ENCODE data around the gene DCAF11. TPM values are rescaled to one million over a fixed set of nuclear protein-coding genes. Genes with fewer than 3 reads are reported as not detected.

Gene DCAF11
- total and polyA plus RNA-seq, 2 of the 13 experiments (the other 11 are each of a cell fraction or from before 2014, with no cell fraction given), result 150 to 257 TPM

DNA sequence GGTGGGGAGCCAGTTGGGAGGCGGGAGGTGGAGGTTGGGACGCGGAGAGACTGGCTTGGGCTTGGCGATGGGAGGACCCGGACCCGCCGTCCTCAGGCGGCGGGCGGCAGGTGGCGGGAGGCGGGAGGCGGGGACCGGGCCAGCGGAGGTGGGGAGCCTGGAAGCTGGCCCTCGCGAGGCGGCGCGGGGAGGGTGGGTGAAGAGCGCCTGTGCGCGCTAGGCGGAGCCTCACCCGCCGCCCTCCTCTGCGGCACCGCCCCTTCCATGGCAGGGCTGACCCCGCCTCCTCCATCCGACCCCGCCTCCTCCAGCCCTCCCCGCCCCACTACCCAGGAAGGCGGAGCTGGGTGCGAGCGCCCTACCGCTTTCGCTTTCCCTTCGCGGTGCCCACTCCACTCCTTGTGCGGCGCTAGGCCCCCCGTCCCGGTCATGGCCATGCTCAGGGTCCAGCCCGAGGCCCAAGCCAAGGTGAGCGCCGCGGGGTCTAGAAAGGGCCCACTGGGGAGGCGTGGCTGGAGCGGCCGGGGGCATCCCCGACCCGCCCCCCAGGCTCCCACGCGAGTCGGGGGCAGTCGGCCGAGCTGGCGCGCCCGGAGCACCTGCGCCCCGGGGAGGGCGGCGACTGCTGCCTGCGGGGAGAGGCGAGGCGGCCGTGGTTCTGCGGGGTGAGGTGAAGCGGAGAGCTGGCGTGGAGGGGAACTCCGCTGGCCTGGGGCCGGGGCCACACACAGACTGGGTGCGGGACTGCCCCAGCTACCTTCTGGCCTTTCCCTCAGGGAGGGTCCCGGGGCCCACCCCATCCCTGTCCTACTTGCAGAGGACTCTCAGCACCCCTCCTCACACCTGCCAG is 21.5 kb downstream of the DCAF11 start, which contains the start of gene PSME1 (continued):
- TF ChIP-seq, protein P1, sequence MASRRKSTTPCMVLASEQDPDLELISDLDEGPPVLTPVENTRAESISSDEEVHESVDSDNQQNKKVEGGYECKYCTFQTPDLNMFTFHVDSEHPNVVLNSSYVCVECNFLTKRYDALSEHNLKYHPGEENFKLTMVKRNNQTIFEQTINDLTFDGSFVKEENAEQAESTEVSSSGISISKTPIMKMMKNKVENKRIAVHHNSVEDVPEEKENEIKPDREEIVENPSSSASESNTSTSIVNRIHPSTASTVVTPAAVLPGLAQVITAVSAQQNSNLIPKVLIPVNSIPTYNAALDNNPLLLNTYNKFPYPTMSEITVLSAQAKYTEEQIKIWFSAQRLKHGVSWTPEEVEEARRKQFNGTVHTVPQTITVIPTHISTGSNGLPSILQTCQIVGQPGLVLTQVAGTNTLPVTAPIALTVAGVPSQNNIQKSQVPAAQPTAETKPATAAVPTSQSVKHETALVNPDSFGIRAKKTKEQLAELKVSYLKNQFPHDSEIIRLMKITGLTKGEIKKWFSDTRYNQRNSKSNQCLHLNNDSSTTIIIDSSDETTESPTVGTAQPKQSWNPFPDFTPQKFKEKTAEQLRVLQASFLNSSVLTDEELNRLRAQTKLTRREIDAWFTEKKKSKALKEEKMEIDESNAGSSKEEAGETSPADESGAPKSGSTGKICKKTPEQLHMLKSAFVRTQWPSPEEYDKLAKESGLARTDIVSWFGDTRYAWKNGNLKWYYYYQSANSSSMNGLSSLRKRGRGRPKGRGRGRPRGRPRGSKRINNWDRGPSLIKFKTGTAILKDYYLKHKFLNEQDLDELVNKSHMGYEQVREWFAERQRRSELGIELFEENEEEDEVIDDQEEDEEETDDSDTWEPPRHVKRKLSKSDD (CRISPR knock-in tag; IDR thresholded peaks at IDR 0.05; ENCODE audit: low read depth), result peak; percentile 88; the same call in 1 of the 2 replicates
- TF ChIP-seq TMF1 (CRISPR knock-in tag; IDR thresholded peaks at IDR 0.05; ENCODE audit: low read depth) (no peak), ZNF549 (CRISPR knock-in tag; IDR thresholded peaks at IDR 0.05) (peak; percentile 12; the same call in 1 of the 2 replicates), DPF2 (CRISPR knock-in tag; IDR thresholded peaks at IDR 0.05; ENCODE audit: borderline replicate concordance, low read depth) (0 out of 2 replicates have a peak, but pooled peaks have one; percentile 47), PHF8 (CRISPR knock-in tag; IDR thresholded peaks at IDR 0.05) (peak; percentile 96), SOX5 (CRISPR knock-in tag; IDR thresholded peaks at IDR 0.05; ENCODE audit: borderline replicate concordance) (peak; percentile 49; the same call in 1 of the 2 replicates), MAFF (IDR thresholded peaks at IDR 0.05; ENCODE audit: low read depth, low read length) (no peak), ZNF138 (CRISPR knock-in tag; IDR thresholded peaks at IDR 0.05; ENCODE audit: low read depth) (peak; percentile 82; the same call in 1 of the 2 replicates), ZNF781 (CRISPR knock-in tag; IDR thresholded peaks at IDR 0.05; ENCODE audit: borderline replicate concordance, not compliant biosample characterization) (no peak), SIN3B (IDR thresholded peaks at IDR 0.05; ENCODE audit: low read length) (no peak; the same call in 1 of the 2 replicates), ADNP (CRISPR knock-in tag; IDR thresholded peaks at IDR 0.05) (no peak)
- TF ChIP-seq, protein P2, sequence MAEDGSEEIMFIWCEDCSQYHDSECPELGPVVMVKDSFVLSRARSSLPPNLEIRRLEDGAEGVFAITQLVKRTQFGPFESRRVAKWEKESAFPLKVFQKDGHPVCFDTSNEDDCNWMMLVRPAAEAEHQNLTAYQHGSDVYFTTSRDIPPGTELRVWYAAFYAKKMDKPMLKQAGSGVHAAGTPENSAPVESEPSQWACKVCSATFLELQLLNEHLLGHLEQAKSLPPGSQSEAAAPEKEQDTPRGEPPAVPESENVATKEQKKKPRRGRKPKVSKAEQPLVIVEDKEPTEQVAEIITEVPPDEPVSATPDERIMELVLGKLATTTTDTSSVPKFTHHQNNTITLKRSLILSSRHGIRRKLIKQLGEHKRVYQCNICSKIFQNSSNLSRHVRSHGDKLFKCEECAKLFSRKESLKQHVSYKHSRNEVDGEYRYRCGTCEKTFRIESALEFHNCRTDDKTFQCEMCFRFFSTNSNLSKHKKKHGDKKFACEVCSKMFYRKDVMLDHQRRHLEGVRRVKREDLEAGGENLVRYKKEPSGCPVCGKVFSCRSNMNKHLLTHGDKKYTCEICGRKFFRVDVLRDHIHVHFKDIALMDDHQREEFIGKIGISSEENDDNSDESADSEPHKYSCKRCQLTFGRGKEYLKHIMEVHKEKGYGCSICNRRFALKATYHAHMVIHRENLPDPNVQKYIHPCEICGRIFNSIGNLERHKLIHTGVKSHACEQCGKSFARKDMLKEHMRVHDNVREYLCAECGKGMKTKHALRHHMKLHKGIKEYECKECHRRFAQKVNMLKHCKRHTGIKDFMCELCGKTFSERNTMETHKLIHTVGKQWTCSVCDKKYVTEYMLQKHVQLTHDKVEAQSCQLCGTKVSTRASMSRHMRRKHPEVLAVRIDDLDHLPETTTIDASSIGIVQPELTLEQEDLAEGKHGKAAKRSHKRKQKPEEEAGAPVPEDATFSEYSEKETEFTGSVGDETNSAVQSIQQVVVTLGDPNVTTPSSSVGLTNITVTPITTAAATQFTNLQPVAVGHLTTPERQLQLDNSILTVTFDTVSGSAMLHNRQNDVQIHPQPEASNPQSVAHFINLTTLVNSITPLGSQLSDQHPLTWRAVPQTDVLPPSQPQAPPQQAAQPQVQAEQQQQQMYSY (CRISPR knock-in tag; IDR thresholded peaks at IDR 0.05), result peak; percentile 50
- TF ChIP-seq, protein P3, sequence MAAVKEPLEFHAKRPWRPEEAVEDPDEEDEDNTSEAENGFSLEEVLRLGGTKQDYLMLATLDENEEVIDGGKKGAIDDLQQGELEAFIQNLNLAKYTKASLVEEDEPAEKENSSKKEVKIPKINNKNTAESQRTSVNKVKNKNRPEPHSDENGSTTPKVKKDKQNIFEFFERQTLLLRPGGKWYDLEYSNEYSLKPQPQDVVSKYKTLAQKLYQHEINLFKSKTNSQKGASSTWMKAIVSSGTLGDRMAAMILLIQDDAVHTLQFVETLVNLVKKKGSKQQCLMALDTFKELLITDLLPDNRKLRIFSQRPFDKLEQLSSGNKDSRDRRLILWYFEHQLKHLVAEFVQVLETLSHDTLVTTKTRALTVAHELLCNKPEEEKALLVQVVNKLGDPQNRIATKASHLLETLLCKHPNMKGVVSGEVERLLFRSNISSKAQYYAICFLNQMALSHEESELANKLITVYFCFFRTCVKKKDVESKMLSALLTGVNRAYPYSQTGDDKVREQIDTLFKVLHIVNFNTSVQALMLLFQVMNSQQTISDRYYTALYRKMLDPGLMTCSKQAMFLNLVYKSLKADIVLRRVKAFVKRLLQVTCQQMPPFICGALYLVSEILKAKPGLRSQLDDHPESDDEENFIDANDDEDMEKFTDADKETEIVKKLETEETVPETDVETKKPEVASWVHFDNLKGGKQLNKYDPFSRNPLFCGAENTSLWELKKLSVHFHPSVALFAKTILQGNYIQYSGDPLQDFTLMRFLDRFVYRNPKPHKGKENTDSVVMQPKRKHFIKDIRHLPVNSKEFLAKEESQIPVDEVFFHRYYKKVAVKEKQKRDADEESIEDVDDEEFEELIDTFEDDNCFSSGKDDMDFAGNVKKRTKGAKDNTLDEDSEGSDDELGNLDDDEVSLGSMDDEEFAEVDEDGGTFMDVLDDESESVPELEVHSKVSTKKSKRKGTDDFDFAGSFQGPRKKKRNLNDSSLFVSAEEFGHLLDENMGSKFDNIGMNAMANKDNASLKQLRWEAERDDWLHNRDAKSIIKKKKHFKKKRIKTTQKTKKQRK (IDR thresholded peaks at IDR 0.05; ENCODE audit: low read length), result no peak
- TF ChIP-seq, protein P4, sequence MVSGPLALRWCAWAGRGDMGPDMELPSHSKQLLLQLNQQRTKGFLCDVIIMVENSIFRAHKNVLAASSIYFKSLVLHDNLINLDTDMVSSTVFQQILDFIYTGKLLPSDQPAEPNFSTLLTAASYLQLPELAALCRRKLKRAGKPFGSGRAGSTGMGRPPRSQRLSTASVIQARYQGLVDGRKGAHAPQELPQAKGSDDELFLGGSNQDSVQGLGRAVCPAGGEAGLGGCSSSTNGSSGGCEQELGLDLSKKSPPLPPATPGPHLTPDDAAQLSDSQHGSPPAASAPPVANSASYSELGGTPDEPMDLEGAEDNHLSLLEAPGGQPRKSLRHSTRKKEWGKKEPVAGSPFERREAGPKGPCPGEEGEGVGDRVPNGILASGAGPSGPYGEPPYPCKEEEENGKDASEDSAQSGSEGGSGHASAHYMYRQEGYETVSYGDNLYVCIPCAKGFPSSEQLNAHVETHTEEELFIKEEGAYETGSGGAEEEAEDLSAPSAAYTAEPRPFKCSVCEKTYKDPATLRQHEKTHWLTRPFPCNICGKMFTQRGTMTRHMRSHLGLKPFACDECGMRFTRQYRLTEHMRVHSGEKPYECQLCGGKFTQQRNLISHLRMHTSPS (CRISPR knock-in tag; IDR thresholded peaks at IDR 0.05; ENCODE audit: low read depth), result peak; percentile 86
- TF ChIP-seq, protein P5, sequence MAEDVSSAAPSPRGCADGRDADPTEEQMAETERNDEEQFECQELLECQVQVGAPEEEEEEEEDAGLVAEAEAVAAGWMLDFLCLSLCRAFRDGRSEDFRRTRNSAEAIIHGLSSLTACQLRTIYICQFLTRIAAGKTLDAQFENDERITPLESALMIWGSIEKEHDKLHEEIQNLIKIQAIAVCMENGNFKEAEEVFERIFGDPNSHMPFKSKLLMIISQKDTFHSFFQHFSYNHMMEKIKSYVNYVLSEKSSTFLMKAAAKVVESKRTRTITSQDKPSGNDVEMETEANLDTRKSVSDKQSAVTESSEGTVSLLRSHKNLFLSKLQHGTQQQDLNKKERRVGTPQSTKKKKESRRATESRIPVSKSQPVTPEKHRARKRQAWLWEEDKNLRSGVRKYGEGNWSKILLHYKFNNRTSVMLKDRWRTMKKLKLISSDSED (CRISPR knock-in tag; IDR thresholded peaks at IDR 0.05), result peak; percentile 0; the same call in 1 of the 2 replicates
